WERI-Rb-1 (cell line): ENCODE results near the gene RAB26.

Experiments
- DNase-seq: peaks from one replicate; pipeline ENCODE4 v3.0.0-alpha.2; 2020
- H3K27ac ChIP-seq: fragments of 250-450 bp; sonication (Bioruptor Pico); 2 replicates; pipeline ENCODE4 v1.5.1; 2020; ENCODE audit warnings: mild to moderate bottlenecking, moderate library complexity
- H3K27me3 ChIP-seq: fragments of 250-450 bp; sonication (Bioruptor Pico); 2 replicates; pipeline ENCODE4 v1.5.1; 2021; ENCODE audit warnings: mild to moderate bottlenecking, low read depth, moderate library complexity; ENCODE audit not compliant: insufficient read depth, severe bottlenecking
- H3K36me3 ChIP-seq: fragments of 250-450 bp; sonication (Bioruptor Pico); 2 replicates; pipeline ENCODE4 v1.5.1; 2020; ENCODE audit warnings: mild to moderate bottlenecking, moderate library complexity
- H3K4me3 ChIP-seq: 2 replicates; pipeline ENCODE4 v1.5.1; 2011; ENCODE audit warnings: low read depth, mild to moderate bottlenecking, control low read depth, low read length
- H3K9me3 ChIP-seq: fragments of 250-450 bp; sonication (Bioruptor Pico); 2 replicates; pipeline ENCODE4 v1.5.1; 2021; ENCODE audit warnings: mild to moderate bottlenecking, moderate library complexity; ENCODE audit not compliant: severe bottlenecking
- TF ChIP-seq, protein P1 (sequence below): IDR thresholded peaks from 2 replicates; pipeline ENCODE4 v1.5.1; 2011; ENCODE audit warnings: low read depth, mild to moderate bottlenecking, control low read depth, inconsistent platforms, low read length

RAB26 gene

DNA sequence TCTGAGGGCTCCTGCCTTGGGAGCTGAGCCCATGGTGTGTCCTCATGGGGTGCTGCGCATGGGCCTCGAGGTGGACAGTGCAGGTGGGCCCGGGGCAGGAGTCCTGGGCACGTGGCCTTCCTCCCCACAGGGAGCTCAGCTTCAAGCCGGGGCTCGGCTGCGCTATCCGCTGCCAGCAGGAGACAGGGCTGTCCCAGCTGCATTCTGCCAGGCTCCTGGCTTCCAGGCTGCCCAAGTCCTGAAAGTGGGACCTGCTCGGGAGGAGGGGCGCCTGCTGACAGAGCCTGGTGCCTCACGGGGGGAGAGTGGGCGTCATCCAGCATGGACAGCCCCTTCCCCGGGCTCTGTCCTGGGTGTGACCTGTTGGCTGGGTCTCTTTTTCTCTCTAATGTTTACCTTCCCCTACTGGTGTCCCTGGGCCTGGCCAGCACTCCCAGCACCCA is 14.3 kb downstream of the RAB26 start:
- no peak for DNase-seq
- H3K27ac ChIP-seq = no peak overlapping the region
- no peaks in the 10 kb centered on the region for H3K27me3 ChIP-seq
- peaks cover 8% of the 10 kb centered on the region for H3K9me3 ChIP-seq
- H3K4me3 ChIP-seq = no peak overlapping the region
- TF ChIP-seq, protein P1, sequence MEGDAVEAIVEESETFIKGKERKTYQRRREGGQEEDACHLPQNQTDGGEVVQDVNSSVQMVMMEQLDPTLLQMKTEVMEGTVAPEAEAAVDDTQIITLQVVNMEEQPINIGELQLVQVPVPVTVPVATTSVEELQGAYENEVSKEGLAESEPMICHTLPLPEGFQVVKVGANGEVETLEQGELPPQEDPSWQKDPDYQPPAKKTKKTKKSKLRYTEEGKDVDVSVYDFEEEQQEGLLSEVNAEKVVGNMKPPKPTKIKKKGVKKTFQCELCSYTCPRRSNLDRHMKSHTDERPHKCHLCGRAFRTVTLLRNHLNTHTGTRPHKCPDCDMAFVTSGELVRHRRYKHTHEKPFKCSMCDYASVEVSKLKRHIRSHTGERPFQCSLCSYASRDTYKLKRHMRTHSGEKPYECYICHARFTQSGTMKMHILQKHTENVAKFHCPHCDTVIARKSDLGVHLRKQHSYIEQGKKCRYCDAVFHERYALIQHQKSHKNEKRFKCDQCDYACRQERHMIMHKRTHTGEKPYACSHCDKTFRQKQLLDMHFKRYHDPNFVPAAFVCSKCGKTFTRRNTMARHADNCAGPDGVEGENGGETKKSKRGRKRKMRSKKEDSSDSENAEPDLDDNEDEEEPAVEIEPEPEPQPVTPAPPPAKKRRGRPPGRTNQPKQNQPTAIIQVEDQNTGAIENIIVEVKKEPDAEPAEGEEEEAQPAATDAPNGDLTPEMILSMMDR = no peak
- peaks cover 39% of the 10 kb centered on the region for H3K36me3 ChIP-seq

DNA sequence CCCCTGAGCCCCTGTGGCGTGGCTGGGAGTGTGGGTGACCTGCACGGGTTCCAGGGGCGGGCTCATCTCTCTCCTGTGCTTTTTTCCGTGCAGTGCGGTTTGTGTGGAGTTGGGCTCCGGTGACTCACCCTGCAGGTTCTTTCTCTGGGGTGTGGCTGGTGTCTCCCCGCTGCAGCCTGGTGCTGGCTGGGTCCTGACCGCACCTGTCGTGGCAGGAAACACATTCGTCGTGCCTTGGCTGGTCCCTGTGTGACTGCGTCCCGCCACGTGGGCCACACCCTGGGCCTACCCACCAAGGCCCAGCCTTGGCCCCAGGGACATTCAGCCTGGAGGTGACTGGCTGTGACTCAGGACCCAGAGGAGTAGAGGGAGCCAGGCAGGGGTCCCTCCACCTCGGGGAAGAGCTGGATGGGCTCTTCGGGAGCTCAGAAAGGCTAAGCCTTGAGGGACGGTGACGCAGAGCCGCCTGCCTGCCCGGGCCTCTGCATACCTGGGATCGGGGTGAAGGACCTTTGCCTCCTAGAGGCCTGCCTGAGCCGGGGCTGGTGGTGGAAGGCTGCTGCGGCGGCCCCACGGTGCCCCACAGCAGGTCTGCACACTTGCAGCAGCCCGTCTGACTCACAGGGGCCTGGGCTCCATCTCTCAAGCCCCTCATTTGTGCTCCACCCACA is 14.9 kb downstream of the RAB26 start:
- Histone ChIP-seq H3K27me3 (no peaks in the 10 kb centered on the region), H3K4me3 (no peak overlapping the region), H3K36me3 (peaks cover 39% of the 10 kb centered on the region), H3K9me3 (peaks cover 8% of the 10 kb centered on the region), H3K27ac (no peak overlapping the region)
- no peak for DNase-seq
- TF ChIP-seq, protein P1 = no peak

DNA sequence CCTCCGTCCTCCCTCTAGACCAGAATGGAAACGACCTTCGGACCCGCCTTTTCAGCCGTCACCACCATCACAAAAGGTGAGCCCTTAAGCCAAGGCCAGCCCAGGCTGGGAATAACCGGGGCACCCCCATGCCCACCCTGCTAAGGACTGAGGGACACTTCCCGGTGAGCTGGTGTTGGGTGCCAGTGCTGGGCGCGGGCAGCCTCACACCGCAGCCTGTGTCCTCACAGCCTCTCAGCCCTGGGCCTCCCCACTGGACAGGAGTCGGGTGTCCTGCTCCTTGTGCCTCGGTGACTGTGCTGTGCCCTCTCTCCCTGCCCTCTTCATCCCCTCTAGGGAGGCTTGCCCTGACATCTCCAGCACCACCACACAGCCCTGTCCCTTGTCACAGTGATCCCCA is 17.4 kb downstream of the RAB26 start:
- Histone ChIP-seq H3K36me3 (peaks cover 38% of the 10 kb centered on the region), H3K27ac (no peak overlapping the region), H3K4me3 (no peak overlapping the region), H3K27me3 (no peaks in the 10 kb centered on the region), H3K9me3 (peaks cover 8% of the 10 kb centered on the region)
- TF ChIP-seq, protein P1 = no peak
- DNase-seq = no peak

- no peak overlapping the region for H3K4me3 ChIP-seq
- DNase-seq = no peak
- no peak overlapping the region for H3K27ac ChIP-seq
- no peaks in the 10 kb centered on the region for H3K27me3 ChIP-seq
- peaks cover 39% of the 10 kb centered on the region for H3K36me3 ChIP-seq
- TF ChIP-seq, protein P1 = no peak
- H3K9me3 ChIP-seq = peaks cover 8% of the 10 kb centered on the region
These were observed 18.0 kb downstream of the RAB26 start for GRCh38 chr16:2166263-2167067.

DNA sequence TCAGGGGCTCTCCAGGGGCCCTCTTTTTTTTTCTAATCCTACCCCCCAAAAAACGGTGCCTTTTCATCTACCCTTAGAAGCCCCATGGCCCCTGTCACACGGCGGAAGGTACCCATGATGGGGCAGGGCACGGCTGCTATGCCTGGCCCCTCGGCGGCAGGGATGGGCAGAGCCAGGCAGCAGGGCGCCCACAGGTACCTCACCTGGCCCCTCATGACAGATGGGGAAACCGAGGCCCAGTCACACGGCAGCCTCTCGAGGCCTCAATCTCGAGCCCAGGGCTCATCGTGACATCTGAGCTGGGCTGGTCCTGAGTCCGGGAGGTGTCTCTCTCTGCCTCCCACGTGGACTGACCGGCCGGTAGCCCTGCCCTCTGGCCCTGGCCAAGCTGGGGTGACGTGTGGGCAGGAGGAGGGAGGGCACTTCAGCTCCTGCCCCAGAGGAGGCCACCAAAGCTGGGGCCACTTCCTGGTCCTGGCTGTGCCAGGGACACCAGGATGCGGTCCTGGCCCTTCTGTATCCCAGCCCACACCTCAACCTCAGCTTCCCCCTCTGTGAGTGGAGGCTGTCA is 18.7 kb downstream of the RAB26 start:
- no peak for DNase-seq
- TF ChIP-seq, protein P1 = no peak
- Histone ChIP-seq H3K4me3 (no peak overlapping the region), H3K27me3 (no peaks in the 10 kb centered on the region), H3K9me3 (peaks cover 8% of the 10 kb centered on the region), H3K27ac (no peak overlapping the region), H3K36me3 (peaks cover 46% of the 10 kb centered on the region)
